Left ventricle myocardium inferior (tissue), 1 donor: Measurements from ENCODE around the gene LRRC61. TPM values are rescaled to one million over a fixed set of nuclear protein-coding genes. Genes with fewer than 3 reads are reported as not detected.

ENCODE experiments used
- DNase-seq: peaks from one replicate; pipeline ENCODE4 v3.0.0-alpha.2; 2020
- H3K27ac ChIP-seq: fragments of 200-600 bp; replicated peaks from 2 replicates; pipeline ENCODE4 v1.8.0; 2021
- H3K27me3 ChIP-seq: fragments of 200-600 bp; 2 replicates; pipeline ENCODE4 v1.8.0; 2021; ENCODE audit warnings: low read depth
- H3K36me3 ChIP-seq: fragments of 200-600 bp; 2 replicates; pipeline ENCODE4 v1.8.0; 2021
- H3K4me1 ChIP-seq: fragments of 200-600 bp; 2 replicates; pipeline ENCODE4 v1.8.0; 2021
- H3K4me3 ChIP-seq: fragments of 200-600 bp; 2 replicates; pipeline ENCODE4 v1.8.0; 2021; ENCODE audit warnings: mild to moderate bottlenecking, moderate library complexity
- H3K9me3 ChIP-seq: fragments of 200-600 bp; replicated peaks from 2 replicates; pipeline ENCODE4 v1.8.0; 2021
- intact Hi-C: fragments of 100-400 bp; cut with micrococcal nuclease; formaldehyde crosslinking; loops from one replicate; pipeline ENCODE4 v1.11.0; 2022
- total RNA-seq: library from RNA; stranded (reverse); fragmentation: NEBNext Ultra II Directional; extraction: Animal tissue kit (Norgen Biotek cat#: 25700); gene quantifications from one replicate; pipeline ENCODE4 v1.2.1, GENCODE V29; 2021
- TF ChIP-seq, protein P1 (sequence below): fragments of 200-600 bp; IDR thresholded peaks from 2 replicates; pipeline ENCODE4 v1.8.0; 2021; ENCODE audit warnings: antibody characterized with exemption, mild to moderate bottlenecking, borderline replicate concordance
- donor health status: DM: no; HTN: yes; CAD: no; lungs with severe emphysema.

The LRRC61 gene
- total RNA-seq, 1 donor from 2014 or later = 4.3 TPM

GRCh38 chr7:150378853-150379440, 55.8 kb downstream of the LRRC61 start, which contains the start of gene ZNF775:
TSS of gene ZNF775 (plus strand) at chr7:150379330. CDS start at chr7:150388471, 9,141 bp downstream.
- intact Hi-C loops = no loop called here
- H3K27me3 ChIP-seq = no peaks in the 10 kb centered on the region
- H3K36me3 ChIP-seq = peaks cover 4% of the 10 kb centered on the region
- peak within 1 kb of the TSS; percentile 97 for H3K27ac ChIP-seq
- DNase-seq = peak; percentile 97
- TF ChIP-seq, protein P1, sequence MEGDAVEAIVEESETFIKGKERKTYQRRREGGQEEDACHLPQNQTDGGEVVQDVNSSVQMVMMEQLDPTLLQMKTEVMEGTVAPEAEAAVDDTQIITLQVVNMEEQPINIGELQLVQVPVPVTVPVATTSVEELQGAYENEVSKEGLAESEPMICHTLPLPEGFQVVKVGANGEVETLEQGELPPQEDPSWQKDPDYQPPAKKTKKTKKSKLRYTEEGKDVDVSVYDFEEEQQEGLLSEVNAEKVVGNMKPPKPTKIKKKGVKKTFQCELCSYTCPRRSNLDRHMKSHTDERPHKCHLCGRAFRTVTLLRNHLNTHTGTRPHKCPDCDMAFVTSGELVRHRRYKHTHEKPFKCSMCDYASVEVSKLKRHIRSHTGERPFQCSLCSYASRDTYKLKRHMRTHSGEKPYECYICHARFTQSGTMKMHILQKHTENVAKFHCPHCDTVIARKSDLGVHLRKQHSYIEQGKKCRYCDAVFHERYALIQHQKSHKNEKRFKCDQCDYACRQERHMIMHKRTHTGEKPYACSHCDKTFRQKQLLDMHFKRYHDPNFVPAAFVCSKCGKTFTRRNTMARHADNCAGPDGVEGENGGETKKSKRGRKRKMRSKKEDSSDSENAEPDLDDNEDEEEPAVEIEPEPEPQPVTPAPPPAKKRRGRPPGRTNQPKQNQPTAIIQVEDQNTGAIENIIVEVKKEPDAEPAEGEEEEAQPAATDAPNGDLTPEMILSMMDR = no peak
- peak within 1 kb of the TSS; percentile 95 for H3K4me3 ChIP-seq
- H3K9me3 ChIP-seq = no peaks in the 10 kb centered on the region
- peaks cover 38% of the 10 kb centered on the region for H3K4me1 ChIP-seq

- H3K4me1 ChIP-seq = peaks cover 31% of the 10 kb centered on the region
- peak overlapping the region; percentile 97 for H3K27ac ChIP-seq
- H3K9me3 ChIP-seq = no peaks in the 10 kb centered on the region
- DNase-seq = no peak
- H3K4me3 ChIP-seq = peak overlapping the region; percentile 95
- intact Hi-C loops = no loop called here
- TF ChIP-seq, protein P1 = no peak
- H3K27me3 ChIP-seq = no peaks in the 10 kb centered on the region
- no peaks in the 10 kb centered on the region for H3K36me3 ChIP-seq
Measured at GRCh38 chr7:150379441-150380379, 56.6 kb downstream of the LRRC61 start.

GRCh38 chr7:150380463-150380862, 57.3 kb downstream of the LRRC61 start:
- Histone ChIP-seq H3K36me3 (no peaks in the 10 kb centered on the region), H3K4me1 (peaks cover 32% of the 10 kb centered on the region), H3K9me3 (no peaks in the 10 kb centered on the region), H3K4me3 (peak overlapping the region; percentile 95), H3K27me3 (no peaks in the 10 kb centered on the region), H3K27ac (peak overlapping the region; percentile 97)
- DNase-seq = no peak
- TF ChIP-seq, protein P1 = no peak
- intact Hi-C loops = no loop called here

GRCh38 chr7:150381096-150381495, 57.9 kb downstream of the LRRC61 start:
- intact Hi-C loops = no loop called here
- TF ChIP-seq, protein P1 = no peak
- no peaks in the 10 kb centered on the region for H3K36me3 ChIP-seq
- H3K4me1 ChIP-seq = peaks cover 37% of the 10 kb centered on the region
- H3K27me3 ChIP-seq = no peaks in the 10 kb centered on the region
- DNase-seq = no peak
- H3K4me3 ChIP-seq = no peak overlapping the region
- H3K27ac ChIP-seq = no peak overlapping the region
- H3K9me3 ChIP-seq = no peaks in the 10 kb centered on the region

- peaks cover 42% of the 10 kb centered on the region for H3K4me1 ChIP-seq
- DNase-seq = no peak
- no peak overlapping the region for H3K27ac ChIP-seq
- H3K36me3 ChIP-seq = no peaks in the 10 kb centered on the region
- TF ChIP-seq, protein P1 = no peak
- intact Hi-C loops = no loop called here
- no peaks in the 10 kb centered on the region for H3K27me3 ChIP-seq
- no peaks in the 10 kb centered on the region for H3K9me3 ChIP-seq
- H3K4me3 ChIP-seq = no peak overlapping the region
Measured at GRCh38 chr7:150381785-150382122, 58.6 kb downstream of the LRRC61 start.
